ENCODE measurements around the gene BET1L.

Gene BET1L

DNA sequence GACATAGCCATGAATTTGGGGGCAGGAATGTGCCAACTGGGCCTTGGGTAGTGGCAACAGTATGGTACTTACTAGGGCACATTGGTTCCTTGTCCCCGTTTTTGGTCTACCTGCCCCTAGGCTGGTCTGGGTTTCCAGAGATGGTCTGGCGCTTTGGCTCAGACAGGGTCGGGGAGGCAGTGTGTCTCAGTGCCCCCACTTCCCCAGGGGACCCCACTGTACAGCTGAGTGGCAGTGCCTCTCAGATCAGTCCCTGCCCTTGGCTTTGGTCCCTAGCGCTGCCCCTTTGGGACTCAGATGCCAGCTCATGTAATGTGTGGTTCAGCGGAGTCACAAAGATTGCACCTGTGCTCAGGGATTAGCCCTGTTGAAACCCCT lies 3.6 kb upstream of the BET1L start:
- H3K27ac ChIP-seq (ENCODE audit: insufficient read depth, low read length, poor library complexity, severe bottlenecking), result no peak overlapping the region
- H3K27me3 ChIP-seq (replicated peaks; ENCODE audit: control insufficient read depth, insufficient read depth, low read length, poor library complexity, severe bottlenecking), result no peaks in the 10 kb centered on the region
- DNase-seq, result no peak
- H3K9me3 ChIP-seq (ENCODE audit: control insufficient read depth, low read length), result no peaks in the 10 kb centered on the region
- no peak overlapping the region for H3K4me3 ChIP-seq (ENCODE audit: insufficient read depth, low read depth, low read length, poor library complexity, severe bottlenecking)
- peaks cover 25% of the 10 kb centered on the region for H3K4me1 ChIP-seq (ENCODE audit: control insufficient read depth, insufficient read depth, low read length, poor library complexity, severe bottlenecking)
- H3K36me3 ChIP-seq (ENCODE audit: control insufficient read depth, insufficient read depth, low read length), result peaks cover 59% of the 10 kb centered on the region

DNA sequence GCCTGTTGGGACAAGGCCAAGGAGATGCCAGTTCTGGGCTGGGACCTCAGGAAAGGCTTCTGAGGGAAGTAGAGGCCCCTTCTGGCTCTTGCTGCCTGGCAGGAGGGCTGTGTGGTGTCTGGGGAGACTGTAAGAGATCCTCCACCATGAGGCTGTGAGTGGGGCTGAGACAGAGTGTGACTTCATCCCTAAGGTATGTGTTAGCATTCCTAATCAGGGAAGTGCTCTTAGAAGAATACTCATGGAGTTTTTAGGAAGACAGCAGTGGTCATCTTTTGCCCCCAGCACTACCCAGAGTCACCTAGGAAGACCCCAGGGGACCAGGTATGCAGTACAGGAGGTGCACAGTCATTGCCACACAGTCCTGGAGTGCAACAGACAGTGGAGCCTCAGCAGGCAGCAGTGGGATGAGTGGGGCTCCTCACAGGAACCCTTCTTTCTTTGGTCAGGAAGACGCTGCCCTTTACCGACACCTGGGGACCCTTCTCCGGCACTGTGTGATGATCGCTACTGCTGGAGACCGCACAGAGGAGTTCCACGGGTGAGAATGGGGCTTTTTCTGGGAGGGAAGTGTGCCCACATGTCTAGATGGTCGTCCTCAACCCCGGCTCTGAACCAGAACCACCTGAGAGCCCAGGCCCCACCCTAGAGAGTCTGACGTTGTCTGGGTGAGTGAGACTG lies 3.1 kb upstream of the BET1L start:
- Histone ChIP-seq H3K4me3 (ENCODE audit: insufficient read depth, low read depth, low read length, poor library complexity, severe bottlenecking) (no peak overlapping the region), H3K9me3 (ENCODE audit: control insufficient read depth, low read length) (no peaks in the 10 kb centered on the region), H3K27me3 (replicated peaks; ENCODE audit: control insufficient read depth, insufficient read depth, low read length, poor library complexity, severe bottlenecking) (no peaks in the 10 kb centered on the region), H3K36me3 (ENCODE audit: control insufficient read depth, insufficient read depth, low read length) (peaks cover 60% of the 10 kb centered on the region), H3K27ac (ENCODE audit: insufficient read depth, low read length, poor library complexity, severe bottlenecking) (peak overlapping the region; percentile 95), H3K4me1 (ENCODE audit: control insufficient read depth, insufficient read depth, low read length, poor library complexity, severe bottlenecking) (peaks cover 30% of the 10 kb centered on the region)
- DNase-seq, result no peak

DNA sequence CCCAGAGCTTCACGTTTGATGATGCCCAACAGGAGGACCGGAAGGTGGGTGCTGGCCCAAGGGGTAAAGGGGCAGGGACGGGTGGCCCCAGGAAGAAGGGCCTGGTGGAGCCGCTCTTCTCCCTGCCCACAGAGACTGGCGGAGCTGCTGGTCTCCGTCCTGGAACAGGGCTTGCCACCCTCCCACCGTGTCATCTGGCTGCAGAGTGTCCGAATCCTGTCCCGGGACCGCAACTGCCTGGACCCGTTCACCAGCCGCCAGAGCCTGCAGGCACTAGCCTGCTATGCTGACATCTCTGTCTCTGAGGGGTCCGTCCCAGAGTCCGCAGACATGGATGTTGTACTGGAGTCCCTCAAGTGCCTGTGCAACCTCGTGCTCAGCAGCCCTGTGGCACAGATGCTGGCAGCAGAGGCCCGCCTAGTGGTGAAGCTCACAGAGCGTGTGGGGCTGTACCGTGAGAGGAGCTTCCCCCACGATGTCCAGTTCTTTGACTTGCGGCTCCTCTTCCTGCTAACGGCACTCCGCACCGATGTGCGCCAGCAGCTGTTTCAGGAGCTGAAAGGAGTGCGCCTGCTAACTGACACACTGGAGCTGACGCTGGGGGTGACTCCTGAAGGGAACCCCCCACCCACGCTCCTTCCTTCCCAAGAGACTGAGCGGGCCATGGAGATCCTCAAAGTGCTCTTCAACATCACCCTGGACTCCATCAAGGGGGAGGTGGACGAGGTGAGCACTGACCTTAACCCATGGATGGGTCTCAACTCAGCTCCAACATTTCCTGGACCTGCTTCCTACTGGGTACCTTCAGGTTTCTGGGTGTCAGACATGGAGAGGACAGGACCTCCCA lies 2.3 kb upstream of the BET1L start:
- H3K36me3 ChIP-seq (ENCODE audit: control insufficient read depth, insufficient read depth, low read length), result peaks cover 59% of the 10 kb centered on the region
- H3K4me1 ChIP-seq (ENCODE audit: control insufficient read depth, insufficient read depth, low read length, poor library complexity, severe bottlenecking), result peaks cover 33% of the 10 kb centered on the region
- no peak for DNase-seq
- H3K4me3 ChIP-seq (ENCODE audit: insufficient read depth, low read depth, low read length, poor library complexity, severe bottlenecking), result peak overlapping the region; percentile 87
- no peaks in the 10 kb centered on the region for H3K9me3 ChIP-seq (ENCODE audit: control insufficient read depth, low read length)
- peak overlapping the region; percentile 95 for H3K27ac ChIP-seq (ENCODE audit: insufficient read depth, low read length, poor library complexity, severe bottlenecking)
- H3K27me3 ChIP-seq (replicated peaks; ENCODE audit: control insufficient read depth, insufficient read depth, low read length, poor library complexity, severe bottlenecking), result no peaks in the 10 kb centered on the region

DNA sequence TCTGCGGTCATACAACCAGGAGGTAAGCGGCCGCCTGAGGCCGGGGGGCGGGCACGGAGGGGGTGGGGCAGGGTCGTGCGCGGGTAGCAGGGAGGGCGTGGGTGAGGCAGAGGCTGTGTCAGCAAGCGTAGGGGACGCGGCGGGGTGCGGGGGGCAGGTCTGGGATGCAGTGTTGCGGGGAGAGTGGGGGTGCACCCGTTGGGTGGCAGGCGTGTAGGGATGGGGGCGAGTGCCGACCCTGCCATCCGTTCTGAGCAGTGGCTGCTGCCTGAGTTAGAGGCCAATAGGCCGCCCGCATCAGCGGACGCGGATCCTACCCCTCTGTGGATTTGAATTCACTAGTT lies 1.7 kb upstream of the BET1L start:
- peaks cover 33% of the 10 kb centered on the region for H3K4me1 ChIP-seq (ENCODE audit: control insufficient read depth, insufficient read depth, low read length, poor library complexity, severe bottlenecking)
- peak overlapping the region; percentile 87 for H3K4me3 ChIP-seq (ENCODE audit: insufficient read depth, low read depth, low read length, poor library complexity, severe bottlenecking)
- no peak for DNase-seq
- no peaks in the 10 kb centered on the region for H3K9me3 ChIP-seq (ENCODE audit: control insufficient read depth, low read length)
- no peaks in the 10 kb centered on the region for H3K27me3 ChIP-seq (replicated peaks; ENCODE audit: control insufficient read depth, insufficient read depth, low read length, poor library complexity, severe bottlenecking)
- peak overlapping the region; percentile 95 for H3K27ac ChIP-seq (ENCODE audit: insufficient read depth, low read length, poor library complexity, severe bottlenecking)
- H3K36me3 ChIP-seq (ENCODE audit: control insufficient read depth, insufficient read depth, low read length), result peaks cover 58% of the 10 kb centered on the region

GRCh38 chr11:208181-208916 lies 1.1 kb upstream of the BET1L start:
- peak overlapping the region; percentile 95 for H3K27ac ChIP-seq (ENCODE audit: insufficient read depth, low read length, poor library complexity, severe bottlenecking)
- peaks cover 33% of the 10 kb centered on the region for H3K4me1 ChIP-seq (ENCODE audit: control insufficient read depth, insufficient read depth, low read length, poor library complexity, severe bottlenecking)
- peak overlapping the region; percentile 87 for H3K4me3 ChIP-seq (ENCODE audit: insufficient read depth, low read depth, low read length, poor library complexity, severe bottlenecking)
- H3K27me3 ChIP-seq (replicated peaks; ENCODE audit: control insufficient read depth, insufficient read depth, low read length, poor library complexity, severe bottlenecking), result no peaks in the 10 kb centered on the region
- no peaks in the 10 kb centered on the region for H3K9me3 ChIP-seq (ENCODE audit: control insufficient read depth, low read length)
- peaks cover 58% of the 10 kb centered on the region for H3K36me3 ChIP-seq (ENCODE audit: control insufficient read depth, insufficient read depth, low read length)
- peak; percentile 71 to 74 (median 73) for DNase-seq

DNA sequence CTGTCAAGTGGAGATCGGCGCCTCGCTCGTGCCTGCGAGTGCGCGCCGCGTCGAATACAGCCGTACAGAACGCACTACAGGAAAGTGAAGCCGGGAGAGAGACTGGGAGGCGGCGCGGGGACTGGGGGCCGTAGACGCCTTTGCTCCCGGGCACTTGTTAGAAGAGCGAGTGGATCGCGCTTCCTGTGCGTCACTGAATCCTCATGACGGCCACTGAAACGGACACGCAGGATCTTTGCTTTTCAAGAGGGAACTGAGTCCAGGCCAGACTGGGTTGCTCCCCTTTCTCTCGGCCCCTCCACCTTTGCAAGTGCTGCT lies 623 bp upstream of the BET1L start:
- Histone ChIP-seq H3K4me1 (ENCODE audit: control insufficient read depth, insufficient read depth, low read length, poor library complexity, severe bottlenecking) (peaks cover 37% of the 10 kb centered on the region), H3K9me3 (ENCODE audit: control insufficient read depth, low read length) (no peaks in the 10 kb centered on the region), H3K4me3 (ENCODE audit: insufficient read depth, low read depth, low read length, poor library complexity, severe bottlenecking) (peak overlapping the region; percentile 87), H3K36me3 (ENCODE audit: control insufficient read depth, insufficient read depth, low read length) (peaks cover 58% of the 10 kb centered on the region), H3K27ac (ENCODE audit: insufficient read depth, low read length, poor library complexity, severe bottlenecking) (peak overlapping the region; percentile 95), H3K27me3 (replicated peaks; ENCODE audit: control insufficient read depth, insufficient read depth, low read length, poor library complexity, severe bottlenecking) (no peaks in the 10 kb centered on the region)
- no peak for DNase-seq

GRCh38 chr11:206526-207207 lies 532 bp downstream of the BET1L start:
- Histone ChIP-seq H3K4me1 (ENCODE audit: control insufficient read depth, insufficient read depth, low read length, poor library complexity, severe bottlenecking) (peaks cover 40% of the 10 kb centered on the region), H3K36me3 (ENCODE audit: control insufficient read depth, insufficient read depth, low read length) (peaks cover 49% of the 10 kb centered on the region), H3K9me3 (ENCODE audit: control insufficient read depth, low read length) (no peaks in the 10 kb centered on the region), H3K27me3 (replicated peaks; ENCODE audit: control insufficient read depth, insufficient read depth, low read length, poor library complexity, severe bottlenecking) (no peaks in the 10 kb centered on the region), H3K27ac (ENCODE audit: insufficient read depth, low read length, poor library complexity, severe bottlenecking) (peak overlapping the region; percentile 90), H3K4me3 (ENCODE audit: insufficient read depth, low read depth, low read length, poor library complexity, severe bottlenecking) (peak overlapping the region; percentile 78)
- no peak for DNase-seq

- peaks cover 42% of the 10 kb centered on the region for H3K36me3 ChIP-seq (ENCODE audit: control insufficient read depth, insufficient read depth, low read length)
- H3K4me1 ChIP-seq (ENCODE audit: control insufficient read depth, insufficient read depth, low read length, poor library complexity, severe bottlenecking), result peaks cover 41% of the 10 kb centered on the region
These were observed 1.2 kb downstream of the BET1L start for GRCh38 chr11:206002-206384.

DNA sequence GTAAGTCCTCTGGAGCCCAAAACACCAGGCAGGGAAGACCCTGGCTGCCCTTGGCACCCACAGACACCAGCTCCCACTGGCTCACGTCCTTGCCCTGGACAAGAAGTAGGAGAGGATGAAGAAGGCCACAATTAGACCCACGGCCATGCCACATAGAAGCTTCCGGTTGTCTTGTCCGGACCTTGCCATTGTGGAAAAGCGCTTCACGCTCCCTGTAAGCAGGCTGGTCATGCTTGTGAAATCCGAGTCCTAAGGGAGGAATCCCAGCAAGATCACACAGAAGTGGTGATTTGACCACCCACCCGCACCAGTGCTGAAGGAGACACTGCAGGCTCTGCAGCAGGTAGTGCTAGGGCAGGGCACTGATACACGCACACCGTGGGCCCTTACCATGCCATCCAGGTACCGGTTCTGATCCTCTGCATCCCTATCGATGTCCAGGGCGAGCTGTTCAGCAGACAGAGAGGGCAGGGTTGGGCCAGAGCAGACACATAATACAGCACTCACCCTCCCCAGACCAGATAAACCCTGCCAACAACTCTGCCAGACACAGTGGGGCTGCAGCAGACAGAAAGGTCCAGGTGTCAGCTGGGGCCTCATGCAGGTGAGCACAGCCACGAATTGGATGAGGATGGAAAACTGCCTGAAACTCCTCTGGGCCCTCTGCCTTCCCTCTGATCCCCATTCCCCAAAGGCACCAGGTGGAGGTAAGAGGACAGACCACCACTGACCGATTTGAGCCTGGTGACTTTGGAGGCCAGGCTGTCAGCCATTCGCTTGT lies 1.8 kb downstream of the BET1L start:
- no peaks in the 10 kb centered on the region for H3K9me3 ChIP-seq (ENCODE audit: control insufficient read depth, low read length)
- H3K27ac ChIP-seq (ENCODE audit: insufficient read depth, low read length, poor library complexity, severe bottlenecking), result no peak overlapping the region
- no peak for DNase-seq

More at GRCh38 chr11:206002-206384, 1.2 kb downstream of the BET1L start:
- no peaks in the 10 kb centered on the region for H3K27me3 ChIP-seq (replicated peaks; ENCODE audit: control insufficient read depth, insufficient read depth, low read length, poor library complexity, severe bottlenecking)
- DNase-seq, result no peak
- H3K27ac ChIP-seq (ENCODE audit: insufficient read depth, low read length, poor library complexity, severe bottlenecking), result peak overlapping the region; percentile 90
- no peaks in the 10 kb centered on the region for H3K9me3 ChIP-seq (ENCODE audit: control insufficient read depth, low read length)
- peak overlapping the region; percentile 78 for H3K4me3 ChIP-seq (ENCODE audit: insufficient read depth, low read depth, low read length, poor library complexity, severe bottlenecking)

More for the DNA sequence above, 1.8 kb downstream of the BET1L start:
- peak overlapping the region; percentile 78 for H3K4me3 ChIP-seq (ENCODE audit: insufficient read depth, low read depth, low read length, poor library complexity, severe bottlenecking)
- peaks cover 41% of the 10 kb centered on the region for H3K4me1 ChIP-seq (ENCODE audit: control insufficient read depth, insufficient read depth, low read length, poor library complexity, severe bottlenecking)
- H3K36me3 ChIP-seq (ENCODE audit: control insufficient read depth, insufficient read depth, low read length), result peaks cover 36% of the 10 kb centered on the region
- H3K27me3 ChIP-seq (replicated peaks; ENCODE audit: control insufficient read depth, insufficient read depth, low read length, poor library complexity, severe bottlenecking), result no peaks in the 10 kb centered on the region

Measured in effector memory CD4-positive, alpha-beta T cell (primary cell).